Epithelial cell of esophagus (primary cell): ENCODE results near the gene PDGFC.

Experiments
- DNase-seq: peaks from one replicate; pipeline ENCODE4 v3.0.0; 2010; ENCODE audit warnings: low read depth
- H3K4me3 ChIP-seq: 2 replicates; pipeline ENCODE4 v1.5.1; 2011; ENCODE audit warnings: mild to moderate bottlenecking, low read length, control low read depth
- TF ChIP-seq, protein P1 (sequence below): IDR thresholded peaks from 2 replicates; pipeline ENCODE4 v1.5.1; 2011; ENCODE audit warnings: low read depth, mild to moderate bottlenecking, low read length, control low read depth, inconsistent platforms; ENCODE audit not compliant: insufficient read depth; ENCODE audit errors: missing control alignments

The PDGFC gene

DNA sequence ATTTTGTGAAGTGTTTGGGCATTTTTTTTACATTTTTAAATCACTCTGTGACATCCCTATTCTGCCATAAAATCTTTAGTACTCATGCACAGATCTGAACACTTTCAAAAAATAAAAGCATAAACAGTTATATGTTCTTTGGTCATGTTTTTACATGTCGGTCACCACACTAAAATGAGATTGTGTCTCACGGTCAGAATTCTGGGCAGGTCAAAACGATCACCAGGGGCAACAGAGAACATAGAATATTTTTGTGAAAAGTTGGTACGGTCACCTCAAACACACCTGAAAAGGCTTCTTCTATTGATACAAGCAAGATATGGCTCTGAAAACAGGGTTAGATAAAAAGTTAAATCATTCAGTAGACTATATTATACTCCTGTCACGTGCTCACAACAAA lies 189.1 kb downstream of the PDGFC start:
- H3K4me3 ChIP-seq = no peak overlapping the region
- TF ChIP-seq, protein P1, sequence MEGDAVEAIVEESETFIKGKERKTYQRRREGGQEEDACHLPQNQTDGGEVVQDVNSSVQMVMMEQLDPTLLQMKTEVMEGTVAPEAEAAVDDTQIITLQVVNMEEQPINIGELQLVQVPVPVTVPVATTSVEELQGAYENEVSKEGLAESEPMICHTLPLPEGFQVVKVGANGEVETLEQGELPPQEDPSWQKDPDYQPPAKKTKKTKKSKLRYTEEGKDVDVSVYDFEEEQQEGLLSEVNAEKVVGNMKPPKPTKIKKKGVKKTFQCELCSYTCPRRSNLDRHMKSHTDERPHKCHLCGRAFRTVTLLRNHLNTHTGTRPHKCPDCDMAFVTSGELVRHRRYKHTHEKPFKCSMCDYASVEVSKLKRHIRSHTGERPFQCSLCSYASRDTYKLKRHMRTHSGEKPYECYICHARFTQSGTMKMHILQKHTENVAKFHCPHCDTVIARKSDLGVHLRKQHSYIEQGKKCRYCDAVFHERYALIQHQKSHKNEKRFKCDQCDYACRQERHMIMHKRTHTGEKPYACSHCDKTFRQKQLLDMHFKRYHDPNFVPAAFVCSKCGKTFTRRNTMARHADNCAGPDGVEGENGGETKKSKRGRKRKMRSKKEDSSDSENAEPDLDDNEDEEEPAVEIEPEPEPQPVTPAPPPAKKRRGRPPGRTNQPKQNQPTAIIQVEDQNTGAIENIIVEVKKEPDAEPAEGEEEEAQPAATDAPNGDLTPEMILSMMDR = no peak
- DNase-seq = peak; percentile 56

DNA sequence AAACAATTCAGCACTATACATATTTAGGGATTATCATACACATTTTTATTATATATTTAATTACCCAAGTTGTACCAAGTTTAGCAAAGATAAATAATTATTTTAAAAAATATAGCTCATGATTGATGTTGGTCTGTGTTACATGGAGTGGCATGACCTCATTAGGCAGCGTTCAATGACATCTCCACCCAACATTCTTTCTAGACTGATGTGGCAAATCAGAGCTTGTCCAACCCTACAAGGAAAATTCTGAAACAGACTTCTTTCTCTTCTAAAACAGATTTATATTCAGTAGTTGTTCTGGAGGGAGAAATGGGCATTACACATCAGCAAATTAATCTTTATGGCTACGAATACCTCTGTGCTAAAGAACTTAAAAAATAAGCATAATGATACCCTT lies 189.7 kb downstream of the PDGFC start:
- peak; percentile 84 for DNase-seq
- TF ChIP-seq, protein P1 = no peak
- no peak overlapping the region for H3K4me3 ChIP-seq

DNA sequence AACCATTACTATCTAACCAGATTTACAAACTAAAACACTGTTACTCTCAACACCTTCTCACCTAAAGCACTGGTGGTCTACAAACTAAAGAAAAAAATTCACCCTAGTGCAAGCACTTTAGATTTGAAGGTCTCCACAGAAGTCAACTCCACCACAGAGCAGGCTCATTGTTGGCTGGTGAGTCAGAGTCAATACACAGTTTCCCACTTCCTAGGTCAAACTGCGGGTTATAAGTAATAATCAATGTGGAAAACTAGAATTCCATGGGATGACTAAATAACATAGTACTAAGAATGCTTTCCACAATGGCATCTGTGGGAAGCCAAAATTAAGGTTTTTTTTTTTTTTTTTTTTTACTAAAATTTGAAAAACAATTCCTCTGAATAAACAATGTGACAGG lies 191.8 kb downstream of the PDGFC start:
- peak; percentile 71 for DNase-seq
- TF ChIP-seq, protein P1 = no peak
- no peak overlapping the region for H3K4me3 ChIP-seq

DNA sequence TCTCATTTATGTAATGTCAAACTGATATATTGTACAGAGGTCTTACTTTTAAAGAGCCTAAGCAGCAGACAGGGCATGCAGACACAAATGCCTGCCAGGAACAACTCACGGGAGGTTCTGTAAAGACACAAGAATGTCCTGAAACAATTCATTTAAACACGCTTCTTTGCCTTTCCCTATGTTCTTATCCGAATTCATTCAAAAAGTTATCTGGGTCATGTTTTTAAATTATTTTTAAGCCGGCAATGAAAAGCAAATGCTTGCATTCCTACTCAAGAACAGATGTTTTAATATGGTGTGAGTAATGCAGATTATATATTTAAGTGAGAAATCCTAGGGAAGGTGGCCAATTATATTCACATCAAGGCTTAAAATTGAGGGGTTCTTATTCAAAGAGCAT lies 192.6 kb downstream of the PDGFC start:
- DNase-seq = peak; percentile 11
- TF ChIP-seq, protein P1 = no peak
- no peak overlapping the region for H3K4me3 ChIP-seq

DNA sequence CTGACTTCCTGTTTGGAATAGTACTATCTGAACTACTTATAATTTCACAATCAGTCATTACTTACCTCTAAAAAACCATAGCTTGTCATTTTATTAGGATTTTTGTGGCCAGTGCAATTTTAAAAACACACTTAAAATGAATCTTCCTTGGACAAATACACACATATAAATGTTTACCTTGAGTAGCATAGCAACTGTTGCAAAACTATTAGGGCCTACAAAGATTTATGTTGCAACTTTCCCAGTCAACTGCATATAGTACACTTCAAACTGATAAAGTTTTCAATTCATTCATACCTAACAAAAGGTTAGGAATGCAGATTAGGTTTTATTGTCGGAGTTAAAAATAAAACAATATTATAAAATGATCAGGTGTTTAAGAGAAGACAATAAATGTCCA lies 193.0 kb downstream of the PDGFC start:
- DNase-seq = peak; percentile 73
- TF ChIP-seq, protein P1 = no peak
- H3K4me3 ChIP-seq = no peak overlapping the region

DNA sequence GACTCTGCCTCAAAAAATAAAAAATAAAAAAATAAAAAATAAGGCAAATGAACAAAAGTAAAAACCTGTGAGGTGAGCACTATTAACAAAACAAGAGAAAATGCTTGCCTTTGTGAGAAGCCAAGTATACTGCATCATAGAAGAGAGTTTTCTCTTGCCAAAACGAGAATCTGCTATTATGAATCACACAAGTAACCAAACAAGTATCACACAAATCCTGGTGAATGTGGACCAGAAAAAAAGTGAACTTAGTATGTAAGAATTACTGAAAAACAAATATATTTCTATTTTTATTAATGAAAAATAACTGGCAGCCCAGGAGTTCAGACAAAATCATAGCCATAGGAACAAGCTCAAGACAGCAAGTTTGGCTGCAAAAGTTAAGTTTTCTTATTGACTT lies 193.5 kb downstream of the PDGFC start:
- TF ChIP-seq, protein P1 = no peak
- H3K4me3 ChIP-seq = no peak overlapping the region
- peak; percentile 62 for DNase-seq

DNA sequence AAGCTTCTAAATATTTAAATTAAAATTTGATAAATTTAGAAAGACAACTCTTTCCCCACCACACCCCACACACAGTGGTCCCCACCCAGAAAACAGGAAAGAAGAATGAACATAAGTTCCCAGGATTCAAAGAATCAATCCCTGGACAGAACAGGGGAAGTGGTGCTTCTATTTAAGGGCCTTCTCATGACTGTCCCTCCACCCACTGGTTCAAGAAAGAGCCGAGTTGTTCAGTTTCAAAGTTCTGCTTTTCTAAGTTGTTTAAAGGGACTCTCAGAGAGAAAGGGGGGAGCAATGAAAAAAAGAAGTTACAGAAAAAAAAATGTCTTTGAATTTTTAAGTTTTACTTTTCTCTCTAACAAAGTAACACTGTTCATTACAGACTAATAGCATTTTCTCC lies 195.8 kb downstream of the PDGFC start:
- TF ChIP-seq, protein P1 = no peak
- H3K4me3 ChIP-seq = no peak overlapping the region
- DNase-seq = no peak
